CD4-positive, alpha-beta T cell treated with Interleukin-2 at 100 ng/mL for 4 hours (primary cell): ENCODE measurements around the gene TNFRSF19.

Experiments used
- DNase-seq: peaks from one replicate; pipeline ENCODE4 v3.0.0-alpha.2; 2020; ENCODE audit warnings: low spot score

Gene TNFRSF19

GRCh38 chr13:23684647-23685046 lies 114.4 kb downstream of the TNFRSF19 start:
- no peak for DNase-seq

- no peak for DNase-seq
These were observed 115.2 kb downstream of the TNFRSF19 start for GRCh38 chr13:23685416-23685815.

GRCh38 chr13:23686948-23687347 lies 116.7 kb downstream of the TNFRSF19 start:
- no peak for DNase-seq

GRCh38 chr13:23687614-23688013 lies 117.4 kb downstream of the TNFRSF19 start:
- no peak for DNase-seq

- no peak for DNase-seq
These were observed 118.1 kb downstream of the TNFRSF19 start for GRCh38 chr13:23688336-23688735.

GRCh38 chr13:23690668-23691067 lies 120.5 kb downstream of the TNFRSF19 start:
- no peak for DNase-seq

GRCh38 chr13:23692816-23693215 lies 122.6 kb downstream of the TNFRSF19 start:
- no peak for DNase-seq

- DNase-seq: no peak
These were observed 125.0 kb downstream of the TNFRSF19 start for GRCh38 chr13:23695196-23695595.

- peak; percentile 51 for DNase-seq
These were observed 125.7 kb downstream of the TNFRSF19 start for GRCh38 chr13:23695711-23696464.

GRCh38 chr13:23696610-23697009 lies 126.4 kb downstream of the TNFRSF19 start:
- DNase-seq: no peak

GRCh38 chr13:23697772-23698313 lies 127.6 kb downstream of the TNFRSF19 start:
- no peak for DNase-seq

- no peak for DNase-seq
These were observed 129.1 kb downstream of the TNFRSF19 start for GRCh38 chr13:23699271-23699670.

- DNase-seq: no peak
These were observed 131.0 kb downstream of the TNFRSF19 start for GRCh38 chr13:23701186-23701585.

GRCh38 chr13:23701636-23702035 lies 131.4 kb downstream of the TNFRSF19 start:
- DNase-seq: no peak

GRCh38 chr13:23703246-23703860 lies 133.1 kb downstream of the TNFRSF19 start:
- DNase-seq: no peak

GRCh38 chr13:23705583-23705982 lies 135.4 kb downstream of the TNFRSF19 start:
- no peak for DNase-seq

- no peak for DNase-seq
These were observed 137.5 kb downstream of the TNFRSF19 start for GRCh38 chr13:23707674-23708073.

- DNase-seq: no peak
These were observed 139.3 kb downstream of the TNFRSF19 start for GRCh38 chr13:23709536-23709935.

- no peak for DNase-seq
These were observed 140.2 kb downstream of the TNFRSF19 start for GRCh38 chr13:23710366-23710765.

GRCh38 chr13:23711355-23711754 lies 141.1 kb downstream of the TNFRSF19 start:
- DNase-seq: no peak

- no peak for DNase-seq
These were observed 144.5 kb downstream of the TNFRSF19 start for GRCh38 chr13:23714672-23715071.

GRCh38 chr13:23715092-23715761 lies 145.0 kb downstream of the TNFRSF19 start:
- DNase-seq: no peak

GRCh38 chr13:23715762-23716235 lies 145.6 kb downstream of the TNFRSF19 start:
- no peak for DNase-seq
